Stimulated activated effector memory CD8-positive, alpha-beta T cell treated with anti-CD3 and anti-CD28 coated beads, Interleukin-12 subunit alpha, Interleukin-12 subunit beta, amount 100 ng/mL, for 72 hours (primary cell): Measurements from ENCODE around the gene CNTF.

Source experiments
- ATAC-seq: fragments of 150-1000 bp; cut with Tn5 transposase; 2 replicates; pipeline ENCODE4 v1.10.0; 2021
- DNase-seq, 2 donors: peaks; one replicate each; pipeline ENCODE4 v3.0.0; 2021 to 2022; ENCODE audit warnings: low spot score in 2 of 2
- H3K27ac Mint-ChIP-seq: one replicate; pipeline ENCODE4 v1.8.0; 2022; ENCODE audit warnings: mild to moderate bottlenecking, mixed read lengths
- H3K36me3 Mint-ChIP-seq: one replicate; pipeline ENCODE4 v1.8.0; 2022; ENCODE audit warnings: mild to moderate bottlenecking, mixed read lengths
- H3K4me1 Mint-ChIP-seq: one replicate; pipeline ENCODE4 v1.8.0; 2022; ENCODE audit warnings: mixed read lengths
- H3K4me3 Mint-ChIP-seq: one replicate; pipeline ENCODE4 v1.8.0; 2022; ENCODE audit warnings: mild to moderate bottlenecking, mixed read lengths
- H3K9me3 Mint-ChIP-seq: one replicate; pipeline ENCODE4 v1.8.0; 2022; ENCODE audit warnings: mixed read lengths

CNTF gene

GRCh38 chr11:58647866-58648265 lies 25.4 kb downstream of the CNTF start:
- Mint-ChIP-seq H3K9me3 (no peaks in the 10 kb centered on the region), H3K27ac (no peak overlapping the region), H3K4me1 (no peaks in the 10 kb centered on the region), H3K4me3 (no peak overlapping the region), H3K36me3 (peaks cover 4% of the 10 kb centered on the region)
- DNase-seq, result no peak
- no peak for ATAC-seq

- Mint-ChIP-seq H3K9me3 (no peaks in the 10 kb centered on the region), H3K36me3 (peaks cover 4% of the 10 kb centered on the region), H3K27ac (no peak overlapping the region), H3K4me3 (no peak overlapping the region), H3K4me1 (peaks cover 6% of the 10 kb centered on the region)
- ATAC-seq, result no peak
- DNase-seq, result no peak
These were observed 27.2 kb downstream of the CNTF start for GRCh38 chr11:58649623-58650022.

GRCh38 chr11:58650496-58650895 lies 28.0 kb downstream of the CNTF start:
- Mint-ChIP-seq H3K4me1 (peaks cover 6% of the 10 kb centered on the region), H3K36me3 (peaks cover 4% of the 10 kb centered on the region), H3K4me3 (no peak overlapping the region), H3K27ac (no peak overlapping the region), H3K9me3 (no peaks in the 10 kb centered on the region)
- DNase-seq, result no peak
- no peak for ATAC-seq

GRCh38 chr11:58652726-58653280 lies 30.3 kb downstream of the CNTF start:
- H3K4me3 Mint-ChIP-seq, result no peak overlapping the region
- no peaks in the 10 kb centered on the region for H3K9me3 Mint-ChIP-seq
- peaks cover 6% of the 10 kb centered on the region for H3K4me1 Mint-ChIP-seq
- DNase-seq, result no peak
- no peak overlapping the region for H3K27ac Mint-ChIP-seq
- no peak for ATAC-seq
- H3K36me3 Mint-ChIP-seq, result peaks cover 4% of the 10 kb centered on the region

GRCh38 chr11:58654079-58654907 lies 31.8 kb downstream of the CNTF start:
- H3K4me3 Mint-ChIP-seq, result no peak overlapping the region
- peaks cover 6% of the 10 kb centered on the region for H3K4me1 Mint-ChIP-seq
- H3K9me3 Mint-ChIP-seq, result no peaks in the 10 kb centered on the region
- H3K27ac Mint-ChIP-seq, result no peak overlapping the region
- peaks cover 4% of the 10 kb centered on the region for H3K36me3 Mint-ChIP-seq
- ATAC-seq (peak; percentile 95), DNase-seq (peak; percentile 65 to 78)

- Mint-ChIP-seq H3K27ac (no peak overlapping the region), H3K4me1 (peaks cover 6% of the 10 kb centered on the region), H3K9me3 (no peaks in the 10 kb centered on the region), H3K36me3 (peaks cover 4% of the 10 kb centered on the region), H3K4me3 (no peak overlapping the region)
- peak; percentile 69 for ATAC-seq
- no peak for DNase-seq
These were observed 32.4 kb downstream of the CNTF start for GRCh38 chr11:58654908-58655296.

GRCh38 chr11:58656348-58656747 lies 33.9 kb downstream of the CNTF start:
- DNase-seq, result no peak
- no peak overlapping the region for H3K27ac Mint-ChIP-seq
- H3K4me1 Mint-ChIP-seq, result peaks cover 11% of the 10 kb centered on the region
- ATAC-seq, result no peak
- no peaks in the 10 kb centered on the region for H3K9me3 Mint-ChIP-seq
- H3K4me3 Mint-ChIP-seq, result no peak overlapping the region
- H3K36me3 Mint-ChIP-seq, result peaks cover 4% of the 10 kb centered on the region

- DNase-seq (peak in 1 of 2 donors; percentile 36), ATAC-seq (no peak)
- Mint-ChIP-seq H3K4me1 (peaks cover 12% of the 10 kb centered on the region), H3K27ac (no peak overlapping the region), H3K4me3 (no peak overlapping the region), H3K36me3 (no peaks in the 10 kb centered on the region), H3K9me3 (no peaks in the 10 kb centered on the region)
These were observed 36.2 kb downstream of the CNTF start for GRCh38 chr11:58658623-58659022.

- DNase-seq, result no peak
- peak; percentile 55 for ATAC-seq
- H3K9me3 Mint-ChIP-seq, result no peaks in the 10 kb centered on the region
- H3K4me1 Mint-ChIP-seq, result peaks cover 6% of the 10 kb centered on the region
- no peak overlapping the region for H3K27ac Mint-ChIP-seq
- H3K4me3 Mint-ChIP-seq, result no peak overlapping the region
- no peaks in the 10 kb centered on the region for H3K36me3 Mint-ChIP-seq
These were observed 36.9 kb downstream of the CNTF start for GRCh38 chr11:58659404-58659803.

- H3K27ac Mint-ChIP-seq, result no peak overlapping the region
- DNase-seq, result peak in 1 of 2 donors; percentile 43
- no peaks in the 10 kb centered on the region for H3K36me3 Mint-ChIP-seq
- H3K9me3 Mint-ChIP-seq, result no peaks in the 10 kb centered on the region
- peaks cover 5% of the 10 kb centered on the region for H3K4me1 Mint-ChIP-seq
- H3K4me3 Mint-ChIP-seq, result no peak overlapping the region
- no peak for ATAC-seq
These were observed 37.6 kb downstream of the CNTF start for GRCh38 chr11:58659910-58660570.

- DNase-seq (no peak), ATAC-seq (no peak)
- Mint-ChIP-seq H3K4me3 (no peak overlapping the region), H3K4me1 (no peaks in the 10 kb centered on the region), H3K27ac (no peak overlapping the region), H3K9me3 (no peaks in the 10 kb centered on the region), H3K36me3 (no peaks in the 10 kb centered on the region)
These were observed 49.6 kb downstream of the CNTF start for GRCh38 chr11:58671983-58672633.

GRCh38 chr11:58674609-58675008 lies 52.1 kb downstream of the CNTF start:
- ATAC-seq, result no peak
- DNase-seq, result no peak
- no peaks in the 10 kb centered on the region for H3K36me3 Mint-ChIP-seq
- no peak overlapping the region for H3K27ac Mint-ChIP-seq
- no peak overlapping the region for H3K4me3 Mint-ChIP-seq
- H3K4me1 Mint-ChIP-seq, result no peaks in the 10 kb centered on the region
- H3K9me3 Mint-ChIP-seq, result no peaks in the 10 kb centered on the region
